ENCODE results near the gene ARHGAP6. TPM values are rescaled to one million over a fixed set of nuclear protein-coding genes. Genes with fewer than 3 reads are reported as not detected.

Gene ARHGAP6
- total RNA-seq, 1 experiment from 2014 or later, result 0.10 TPM

- H3K4me3 ChIP-seq (replicated peaks in 1 of 2; ENCODE audit: low read depth in 1 of 2, low read length in 2 of 2), result no peak overlapping the region
- H2AFZ ChIP-seq (ENCODE audit: low read depth, low read length, poor library complexity, severe bottlenecking), result no peak overlapping the region
- ChIA-PET RAD21 (ENCODE audit: low non-redundant PET in 1 of 2, low total read pairs in 2 of 2, uncharacterized antibody in 2 of 2, unreplicated experiment in 2 of 2) (no interaction called here), POLR2A (no interaction called here), CTCF (no interaction called here)
- no peaks in the 10 kb centered on the region for H3K9me2 ChIP-seq (ENCODE audit: insufficient read depth)
- no peaks in the 10 kb centered on the region for H3K4me1 ChIP-seq (ENCODE audit: control insufficient read depth in 1 of 2, insufficient read depth in 2 of 2, low read length in 2 of 2)
- H3K27ac ChIP-seq (ENCODE audit: low read depth, low read length), result no peak overlapping the region
- no TSS peak for BruUV-seq (replicated peaks)
- no peaks in the 10 kb centered on the region for H3K36me3 ChIP-seq (ENCODE audit: control insufficient read depth in 1 of 2, insufficient read depth in 2 of 2, low read length in 2 of 2)
- intact Hi-C loops (cut with micrococcal nuclease), result no loop called here
- H4K20me1 ChIP-seq (ENCODE audit: insufficient read depth), result no peaks in the 10 kb centered on the region
- no peak overlapping the region for H3K4me2 ChIP-seq (ENCODE audit: low read length)
- ATAC-seq, result no peak
- no peaks in the 10 kb centered on the region for H3K9me3 ChIP-seq (ENCODE audit: control insufficient read depth in 1 of 2, insufficient read depth in 1 of 2, low read depth in 1 of 2, low read length in 2 of 2)
- H3K27me3 ChIP-seq (ENCODE audit: insufficient read depth, low read length), result no peaks in the 10 kb centered on the region; the same call in 1 of the 2 replicates
- DNase-seq (ENCODE audit: low read depth, low spot score), result no peak
- H3K9ac ChIP-seq (ENCODE audit: low read length), result no peak overlapping the region
- TF ChIP-seq RAD21 (IDR thresholded peaks at IDR 0.05; ENCODE audit: low read depth) (no peak), CTCF (IDR thresholded peaks at IDR 0.05 in 2 of 3, conservative IDR thresholded peaks at IDR 0.05 in 1 of 3; ENCODE audit: borderline replicate concordance in 1 of 3, insufficient read depth in 1 of 3, low read depth in 2 of 3, low read length in 2 of 3) (no peak), POLR2A (IDR thresholded peaks at IDR 0.05; ENCODE audit: borderline replicate concordance, extremely low read depth, insufficient read depth, insufficient read length) (no peak), TCF7L2 (IDR thresholded peaks at IDR 0.05; ENCODE audit: borderline replicate concordance, extremely low read depth, insufficient read depth, insufficient read length) (no peak), POLR2AphosphoS5 (IDR thresholded peaks at IDR 0.05; ENCODE audit: low read depth, low read length) (no peak), ATF3 (IDR thresholded peaks at IDR 0.05) (no peak), SRF (IDR thresholded peaks at IDR 0.05; ENCODE audit: low read depth) (no peak)
- H3K79me2 ChIP-seq (ENCODE audit: insufficient read depth, low read length), result no peaks in the 10 kb centered on the region
Measured at GRCh38 chrX:11420851-11421250, 244.9 kb downstream of the ARHGAP6 start.

DNA sequence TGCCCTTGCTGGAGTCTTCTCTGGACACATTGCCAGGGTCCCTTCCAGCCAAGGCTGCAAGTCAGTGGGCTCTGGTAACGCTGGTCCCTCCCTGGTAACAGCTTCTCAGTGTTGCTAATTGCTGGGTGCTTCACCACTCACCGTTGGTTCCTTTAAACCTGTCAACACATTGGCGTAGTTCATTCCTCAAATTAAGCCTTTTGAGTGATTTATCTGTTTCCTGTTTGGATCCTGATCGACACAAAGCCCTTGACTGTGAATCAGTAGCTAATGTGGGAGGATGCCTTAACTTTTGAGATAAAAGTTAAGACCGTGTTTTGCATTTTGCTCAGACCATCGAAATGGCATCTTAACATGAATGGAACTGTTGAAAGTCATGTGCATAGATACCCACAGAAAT, 246.6 kb downstream of the ARHGAP6 start:
- Histone ChIP-seq H3K9me2 (ENCODE audit: insufficient read depth) (no peaks in the 10 kb centered on the region), H3K79me2 (ENCODE audit: insufficient read depth, low read length) (no peaks in the 10 kb centered on the region), H3K4me3 (replicated peaks in 1 of 2; ENCODE audit: low read depth in 1 of 2, low read length in 2 of 2) (no peak overlapping the region), H3K27me3 (ENCODE audit: insufficient read depth, low read length) (no peaks in the 10 kb centered on the region), H3K4me1 (ENCODE audit: control insufficient read depth in 1 of 2, insufficient read depth in 2 of 2, low read length in 2 of 2) (no peaks in the 10 kb centered on the region), H4K20me1 (ENCODE audit: insufficient read depth) (no peaks in the 10 kb centered on the region), H3K4me2 (ENCODE audit: low read length) (no peak overlapping the region), H3K9ac (ENCODE audit: low read length) (no peak overlapping the region), H2AFZ (ENCODE audit: low read depth, low read length, poor library complexity, severe bottlenecking) (no peak overlapping the region), H3K36me3 (ENCODE audit: control insufficient read depth in 1 of 2, insufficient read depth in 2 of 2, low read length in 2 of 2) (no peaks in the 10 kb centered on the region), H3K27ac (ENCODE audit: low read depth, low read length) (no peak overlapping the region), H3K9me3 (ENCODE audit: control insufficient read depth in 1 of 2, insufficient read depth in 1 of 2, low read depth in 1 of 2, low read length in 2 of 2) (no peaks in the 10 kb centered on the region)
- ATAC-seq (no peak), DNase-seq (ENCODE audit: low read depth, low spot score) (no peak)
- no TSS peak for BruUV-seq (replicated peaks)
- POLR2A ChIA-PET, result no interaction called here
- RAD21 ChIA-PET (ENCODE audit: low non-redundant PET in 1 of 2, low total read pairs in 2 of 2, uncharacterized antibody in 2 of 2, unreplicated experiment in 2 of 2), result no interaction called here
- intact Hi-C loops (cut with micrococcal nuclease), result no loop called here
- CTCF ChIA-PET, result no interaction called here
- no peak for TF ChIP-seq EZH2 (IDR thresholded peaks at IDR 0.05)
- TF ChIP-seq JUND (IDR thresholded peaks at IDR 0.05), result no peak
- TF ChIP-seq ELF1 (IDR thresholded peaks at IDR 0.05; ENCODE audit: borderline replicate concordance, low read depth), result no peak
- TF ChIP-seq SIN3A (IDR thresholded peaks at IDR 0.05; ENCODE audit: low read depth), result no peak
- TF ChIP-seq CEBPB (IDR thresholded peaks at IDR 0.05; ENCODE audit: low read depth), result no peak
- TF ChIP-seq CTCF (IDR thresholded peaks at IDR 0.05 in 2 of 3, conservative IDR thresholded peaks at IDR 0.05 in 1 of 3; ENCODE audit: borderline replicate concordance in 1 of 3, insufficient read depth in 1 of 3, low read depth in 2 of 3, low read length in 2 of 3), result no peak
- no peak for TF ChIP-seq RAD21 (IDR thresholded peaks at IDR 0.05; ENCODE audit: low read depth)
- no peak for TF ChIP-seq YY1 (IDR thresholded peaks at IDR 0.05; ENCODE audit: extremely low read depth, insufficient replicate concordance, low read depth, low read length)
- TF ChIP-seq POLR2A (IDR thresholded peaks at IDR 0.05; ENCODE audit: borderline replicate concordance, extremely low read depth, insufficient read depth, insufficient read length), result no peak
- no peak for TF ChIP-seq SRF (IDR thresholded peaks at IDR 0.05; ENCODE audit: low read depth)

All from HCT116 (cell line).